ENCODE measurements around the gene PRSS53.

The PRSS53 gene

GRCh38 chr16:31109622-31110021, 20.9 kb upstream of the PRSS53 start:
- H3K4me3 ChIP-seq (ENCODE audit: low read depth in 1 of 2, low read length in 2 of 2), result peak overlapping the region in 1 of 2 experiments; percentile 74; a peak in 2 of 4 replicates
- peaks cover 42% of the 10 kb centered on the region for H3K36me3 ChIP-seq (ENCODE audit: insufficient read depth, low read length)

GRCh38 chr16:31108794-31109558, 20.2 kb upstream of the PRSS53 start:
- peak overlapping the region; percentile 74 to 83 for H3K4me3 ChIP-seq (ENCODE audit: low read depth in 1 of 2, low read length in 2 of 2)
- H3K27ac ChIP-seq (ENCODE audit: low read length), result peak overlapping the region; percentile 71
- H3K4me2 ChIP-seq (ENCODE audit: insufficient read depth, low read length), result peak overlapping the region; percentile 87
- peaks cover 19% of the 10 kb centered on the region for H3K79me2 ChIP-seq (ENCODE audit: insufficient read depth, low read length)
- ATAC-seq (ENCODE audit: insufficient read depth, low read depth) (no peak), DNase-seq (no peak)
- H3K4me1 ChIP-seq (ENCODE audit: insufficient read depth, low read length), result peaks cover 25% of the 10 kb centered on the region
- H4K20me1 ChIP-seq (ENCODE audit: insufficient read depth, low read length), result no peaks in the 10 kb centered on the region
- peak overlapping the region; percentile 92; the same call in 1 of the 2 replicates for H2AFZ ChIP-seq (ENCODE audit: low read depth, low read length)
- peak overlapping the region; percentile 85 for H3K9ac ChIP-seq (ENCODE audit: low read depth, low read length)
- no peaks in the 10 kb centered on the region for H3K9me3 ChIP-seq (ENCODE audit: insufficient read depth, low read length, severe bottlenecking)
- TF ChIP-seq CTCF (IDR thresholded peaks at IDR 0.05; ENCODE audit: borderline replicate concordance, extremely low read depth, low read length, poor library complexity, severe bottlenecking) (no peak), EZH2 (IDR thresholded peaks at IDR 0.05; ENCODE audit: borderline replicate concordance, low read depth, low read length, severe bottlenecking) (no peak)
- peaks cover 42% of the 10 kb centered on the region for H3K36me3 ChIP-seq (ENCODE audit: insufficient read depth, low read length)
- no peaks in the 10 kb centered on the region for H3K27me3 ChIP-seq (ENCODE audit: insufficient read depth, low read length, poor library complexity)

More at GRCh38 chr16:31109622-31110021, 20.9 kb upstream of the PRSS53 start:
- peak overlapping the region; percentile 85; the same call in 1 of the 2 replicates for H3K9ac ChIP-seq (ENCODE audit: low read depth, low read length)
- H3K4me2 ChIP-seq (ENCODE audit: insufficient read depth, low read length), result peak overlapping the region; percentile 87
- H3K9me3 ChIP-seq (ENCODE audit: insufficient read depth, low read length, severe bottlenecking), result no peaks in the 10 kb centered on the region
- H3K79me2 ChIP-seq (ENCODE audit: insufficient read depth, low read length), result peaks cover 19% of the 10 kb centered on the region
- TF ChIP-seq CTCF (IDR thresholded peaks at IDR 0.05; ENCODE audit: borderline replicate concordance, extremely low read depth, low read length, poor library complexity, severe bottlenecking), result no peak
- H3K27me3 ChIP-seq (ENCODE audit: insufficient read depth, low read length, poor library complexity), result no peaks in the 10 kb centered on the region
- H3K27ac ChIP-seq (ENCODE audit: low read length), result no peak overlapping the region
- ATAC-seq (ENCODE audit: insufficient read depth, low read depth) (no peak), DNase-seq (no peak)
- peaks cover 25% of the 10 kb centered on the region for H3K4me1 ChIP-seq (ENCODE audit: insufficient read depth, low read length)
- no peaks in the 10 kb centered on the region for H4K20me1 ChIP-seq (ENCODE audit: insufficient read depth, low read length)
- H2AFZ ChIP-seq (ENCODE audit: low read depth, low read length), result no peak overlapping the region

DNA sequence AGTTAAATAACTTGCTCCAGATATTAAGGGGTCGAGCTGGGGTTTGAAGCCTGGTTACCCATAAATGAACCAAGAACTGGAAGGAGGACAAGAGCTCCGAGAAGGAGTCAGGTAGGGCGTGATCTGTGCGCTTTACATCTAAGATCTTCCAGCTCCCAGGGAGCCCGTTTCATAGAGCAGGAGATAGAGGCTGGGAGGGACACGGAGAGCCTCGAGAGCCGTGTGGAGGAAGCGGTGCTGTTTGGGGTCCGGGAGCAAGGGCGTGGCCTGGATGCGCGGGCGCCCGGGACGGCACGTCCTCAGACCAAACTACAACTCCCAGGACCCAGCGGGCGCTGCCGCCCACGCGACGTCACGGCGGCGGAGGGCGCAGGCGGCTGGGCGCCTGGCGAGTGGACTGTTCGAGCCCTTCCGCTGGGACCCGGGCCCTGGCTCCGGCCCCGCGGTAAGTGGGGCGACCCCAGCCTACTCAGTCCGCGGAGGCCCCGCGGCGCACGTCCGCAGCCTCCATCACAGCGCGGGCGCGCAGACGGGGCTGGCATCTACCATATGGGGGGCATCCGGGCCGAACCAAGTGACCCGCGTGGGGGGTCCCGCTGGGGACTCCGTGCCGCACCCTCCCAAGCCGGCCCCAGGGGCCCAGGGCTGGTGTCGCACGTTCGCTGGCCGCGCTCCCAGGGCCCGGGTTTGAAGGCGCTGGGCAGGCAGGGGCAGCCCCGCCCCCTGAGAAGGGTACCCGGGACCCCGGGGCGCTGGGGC, 19.5 kb upstream of the PRSS53 start, which contains the start of gene BCKDK:
Gene BCKDK (plus strand): TSS at position 352 of the 759 bp plus-strand sequence. CDS start 838 bp downstream, outside the sequence.
- Histone ChIP-seq H3K79me2 (ENCODE audit: insufficient read depth, low read length) (peaks cover 19% of the 10 kb centered on the region), H3K4me3 (ENCODE audit: low read depth in 1 of 2, low read length in 2 of 2) (peak within 1 kb of the TSS; percentile 74 to 83), H3K4me1 (ENCODE audit: insufficient read depth, low read length) (peaks cover 25% of the 10 kb centered on the region), H3K9me3 (ENCODE audit: insufficient read depth, low read length, severe bottlenecking) (no peaks in the 10 kb centered on the region), H3K27ac (ENCODE audit: low read length) (peak within 1 kb of the TSS; percentile 71), H3K9ac (ENCODE audit: low read depth, low read length) (peak within 1 kb of the TSS; percentile 85), H4K20me1 (ENCODE audit: insufficient read depth, low read length) (no peaks in the 10 kb centered on the region), H3K36me3 (ENCODE audit: insufficient read depth, low read length) (peaks cover 40% of the 10 kb centered on the region), H3K4me2 (ENCODE audit: insufficient read depth, low read length) (peak within 1 kb of the TSS; percentile 87), H2AFZ (ENCODE audit: low read depth, low read length) (peak within 1 kb of the TSS; percentile 92), H3K27me3 (ENCODE audit: insufficient read depth, low read length, poor library complexity) (no peaks in the 10 kb centered on the region)
- DNase-seq, result peak; percentile 81
- ATAC-seq (ENCODE audit: insufficient read depth, low read depth), result peak; percentile 95
- TF ChIP-seq CTCF (IDR thresholded peaks at IDR 0.05; ENCODE audit: borderline replicate concordance, extremely low read depth, low read length, poor library complexity, severe bottlenecking) (no peak), EZH2 (IDR thresholded peaks at IDR 0.05; ENCODE audit: borderline replicate concordance, low read depth, low read length, severe bottlenecking) (no peak)
